ENCODE results near the gene PER3. TPM values are rescaled to one million over a fixed set of nuclear protein-coding genes. Genes with fewer than 3 reads are reported as not detected.

Gene PER3
- total RNA-seq, 1 donor from 2014 or later, result 11.5 TPM

DNA sequence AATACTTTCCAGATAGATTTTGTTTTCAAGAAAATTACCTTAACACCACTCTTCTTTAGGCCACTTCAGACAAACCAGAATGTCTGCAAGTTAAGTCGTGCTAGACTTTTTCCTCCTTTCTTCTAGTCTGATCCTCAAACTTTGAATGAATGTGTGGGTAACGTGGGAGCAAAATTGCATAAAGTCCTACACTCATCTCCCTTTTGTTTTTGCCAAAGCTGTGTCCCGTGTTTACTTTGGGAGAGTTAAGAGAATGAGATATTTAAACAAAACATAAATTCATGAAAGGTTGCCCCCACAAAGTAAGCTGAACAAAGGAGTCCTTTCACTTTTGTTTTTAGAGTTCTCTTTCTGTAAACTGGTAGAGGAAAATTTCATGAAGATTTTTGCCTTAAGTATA, 29.9 kb upstream of the PER3 start:
- Mint-ChIP-seq H3K4me3 (no peak overlapping the region), H3K36me3 (no peaks in the 10 kb centered on the region), H3K9me3 (no peaks in the 10 kb centered on the region), H3K4me1 (peaks cover 12% of the 10 kb centered on the region), H3K27ac (no peak overlapping the region), H3K27me3 (ENCODE audit: low read depth) (no peaks in the 10 kb centered on the region)
- no peak for DNase-seq (ENCODE audit: low spot score in 2 of 2, unreplicated experiment in 2 of 2)
- TF ChIP-seq, protein P1, sequence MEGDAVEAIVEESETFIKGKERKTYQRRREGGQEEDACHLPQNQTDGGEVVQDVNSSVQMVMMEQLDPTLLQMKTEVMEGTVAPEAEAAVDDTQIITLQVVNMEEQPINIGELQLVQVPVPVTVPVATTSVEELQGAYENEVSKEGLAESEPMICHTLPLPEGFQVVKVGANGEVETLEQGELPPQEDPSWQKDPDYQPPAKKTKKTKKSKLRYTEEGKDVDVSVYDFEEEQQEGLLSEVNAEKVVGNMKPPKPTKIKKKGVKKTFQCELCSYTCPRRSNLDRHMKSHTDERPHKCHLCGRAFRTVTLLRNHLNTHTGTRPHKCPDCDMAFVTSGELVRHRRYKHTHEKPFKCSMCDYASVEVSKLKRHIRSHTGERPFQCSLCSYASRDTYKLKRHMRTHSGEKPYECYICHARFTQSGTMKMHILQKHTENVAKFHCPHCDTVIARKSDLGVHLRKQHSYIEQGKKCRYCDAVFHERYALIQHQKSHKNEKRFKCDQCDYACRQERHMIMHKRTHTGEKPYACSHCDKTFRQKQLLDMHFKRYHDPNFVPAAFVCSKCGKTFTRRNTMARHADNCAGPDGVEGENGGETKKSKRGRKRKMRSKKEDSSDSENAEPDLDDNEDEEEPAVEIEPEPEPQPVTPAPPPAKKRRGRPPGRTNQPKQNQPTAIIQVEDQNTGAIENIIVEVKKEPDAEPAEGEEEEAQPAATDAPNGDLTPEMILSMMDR (IDR thresholded peaks at IDR 0.05; ENCODE audit: unreplicated experiment), result no peak

DNA sequence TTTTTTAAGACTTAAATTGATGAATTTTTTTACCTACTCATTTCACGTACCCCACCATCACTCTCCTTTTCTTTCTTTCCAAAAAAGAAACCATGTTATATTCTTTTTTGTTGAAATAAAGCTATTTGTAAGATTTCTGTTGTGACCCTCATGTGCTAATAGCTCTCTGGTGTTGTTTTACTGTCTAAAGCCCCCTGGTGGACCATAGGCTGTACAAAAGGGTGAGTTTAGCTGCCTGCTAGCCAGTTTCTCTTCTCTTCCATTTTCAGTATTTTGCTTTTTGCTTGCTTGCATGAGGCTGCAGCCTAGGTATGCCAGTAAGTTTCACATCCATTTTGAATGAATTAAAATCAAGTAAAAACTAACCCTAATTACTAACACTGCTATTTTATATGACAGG, 28.6 kb upstream of the PER3 start:
- Mint-ChIP-seq H3K4me3 (no peak overlapping the region), H3K36me3 (no peaks in the 10 kb centered on the region), H3K27me3 (ENCODE audit: low read depth) (no peaks in the 10 kb centered on the region), H3K4me1 (peaks cover 12% of the 10 kb centered on the region), H3K9me3 (no peaks in the 10 kb centered on the region), H3K27ac (no peak overlapping the region)
- DNase-seq (ENCODE audit: low spot score in 2 of 2, unreplicated experiment in 2 of 2), result no peak
- TF ChIP-seq, protein P1 (IDR thresholded peaks at IDR 0.05; ENCODE audit: unreplicated experiment), result no peak

DNA sequence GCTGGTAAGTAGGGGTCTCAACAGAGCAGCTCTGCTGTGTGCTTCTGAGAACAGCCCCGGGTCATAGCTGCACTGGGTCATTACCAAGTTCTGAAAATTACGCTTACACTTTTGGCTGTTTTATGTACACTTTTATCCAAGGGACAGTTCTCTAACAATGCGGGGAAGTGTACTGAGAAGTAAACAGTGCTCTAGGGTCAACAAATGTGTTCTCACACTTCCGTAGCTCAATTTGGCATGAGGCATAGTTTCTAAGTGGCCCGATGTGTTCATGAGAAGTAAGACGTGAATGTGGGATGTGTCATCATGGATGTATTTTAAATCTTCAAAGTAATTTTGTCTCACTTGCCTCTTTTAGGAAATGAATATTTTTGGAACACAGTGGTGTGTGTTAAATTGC, 23.8 kb upstream of the PER3 start:
- Mint-ChIP-seq H3K9me3 (no peaks in the 10 kb centered on the region), H3K4me3 (no peak overlapping the region), H3K4me1 (no peaks in the 10 kb centered on the region), H3K27me3 (ENCODE audit: low read depth) (no peaks in the 10 kb centered on the region), H3K36me3 (no peaks in the 10 kb centered on the region), H3K27ac (no peak overlapping the region)
- TF ChIP-seq, protein P1 (IDR thresholded peaks at IDR 0.05; ENCODE audit: unreplicated experiment), result no peak
- no peak for DNase-seq (ENCODE audit: low spot score in 2 of 2, unreplicated experiment in 2 of 2)

DNA sequence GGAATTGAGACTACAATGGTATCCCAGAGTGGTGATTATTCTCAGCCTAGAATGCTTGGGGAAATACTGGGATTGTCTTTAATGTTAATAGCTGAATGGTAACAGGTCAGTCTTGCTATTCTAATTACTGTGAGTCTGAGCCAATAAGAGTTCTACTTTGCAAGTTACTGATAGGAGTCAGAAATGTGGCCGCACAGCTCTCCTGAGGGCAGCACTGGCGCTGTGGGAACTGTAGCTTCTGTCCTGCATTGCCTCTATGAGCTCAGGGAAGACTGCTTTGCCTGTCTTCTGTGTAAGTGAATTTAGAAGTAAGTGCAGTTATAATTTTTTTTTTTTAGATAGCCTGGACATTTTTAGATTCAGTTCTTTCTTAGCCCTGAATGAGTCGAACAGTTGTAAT, 23.0 kb upstream of the PER3 start:
- no peaks in the 10 kb centered on the region for H3K9me3 Mint-ChIP-seq
- DNase-seq (ENCODE audit: low spot score in 2 of 2, unreplicated experiment in 2 of 2), result no peak
- H3K27me3 Mint-ChIP-seq (ENCODE audit: low read depth), result no peaks in the 10 kb centered on the region
- no peaks in the 10 kb centered on the region for H3K36me3 Mint-ChIP-seq
- TF ChIP-seq, protein P1 (IDR thresholded peaks at IDR 0.05; ENCODE audit: unreplicated experiment), result no peak
- H3K4me3 Mint-ChIP-seq, result no peak overlapping the region
- H3K4me1 Mint-ChIP-seq, result no peaks in the 10 kb centered on the region
- no peak overlapping the region for H3K27ac Mint-ChIP-seq

DNA sequence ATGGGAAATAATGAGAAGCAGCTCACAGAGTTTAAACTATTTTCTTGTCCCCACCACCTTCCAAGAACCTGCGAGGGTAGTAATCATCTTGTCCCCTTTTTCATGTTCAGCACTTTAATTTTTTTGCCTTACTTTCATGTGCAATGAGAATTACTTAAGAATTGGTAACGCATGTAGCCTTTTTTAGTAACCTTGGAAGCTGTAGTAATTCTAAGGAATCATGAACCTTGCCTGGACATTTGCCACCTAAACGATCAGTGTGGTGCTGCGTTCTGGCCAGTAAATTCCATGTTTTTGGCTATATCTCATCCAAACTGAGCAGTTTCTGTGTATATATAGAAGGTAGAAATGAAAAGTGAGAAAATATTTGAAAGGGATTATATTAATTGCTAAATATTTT, 16.9 kb upstream of the PER3 start:
- Mint-ChIP-seq H3K4me1 (peaks cover 9% of the 10 kb centered on the region), H3K36me3 (no peaks in the 10 kb centered on the region), H3K27me3 (ENCODE audit: low read depth) (no peaks in the 10 kb centered on the region), H3K9me3 (no peaks in the 10 kb centered on the region), H3K4me3 (no peak overlapping the region), H3K27ac (no peak overlapping the region)
- DNase-seq (ENCODE audit: low spot score in 2 of 2, unreplicated experiment in 2 of 2), result no peak
- TF ChIP-seq, protein P1 (IDR thresholded peaks at IDR 0.05; ENCODE audit: unreplicated experiment), result no peak

DNA sequence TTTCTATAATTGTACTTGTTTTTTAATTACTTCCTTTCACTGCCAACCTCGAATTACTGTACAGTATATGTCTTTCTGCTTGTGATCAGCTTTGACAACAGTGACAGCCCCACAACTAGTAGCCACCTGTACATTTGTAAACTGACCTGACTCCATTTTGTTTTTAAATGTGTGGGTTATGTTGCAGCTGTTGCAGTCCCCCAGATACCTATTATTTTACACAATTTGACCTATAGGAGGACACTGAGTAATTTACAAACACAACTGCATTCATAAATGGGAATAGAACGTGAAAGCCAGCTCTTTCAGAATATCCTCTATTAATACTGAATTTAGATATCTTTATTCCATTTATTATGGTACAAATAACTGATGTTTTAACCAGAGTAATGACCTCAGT, 15.5 kb upstream of the PER3 start:
- peaks cover 16% of the 10 kb centered on the region for H3K4me1 Mint-ChIP-seq
- H3K9me3 Mint-ChIP-seq, result no peaks in the 10 kb centered on the region
- H3K36me3 Mint-ChIP-seq, result peaks cover 3% of the 10 kb centered on the region
- H3K27me3 Mint-ChIP-seq (ENCODE audit: low read depth), result no peaks in the 10 kb centered on the region
- no peak for DNase-seq (ENCODE audit: low spot score in 2 of 2, unreplicated experiment in 2 of 2)
- H3K4me3 Mint-ChIP-seq, result no peak overlapping the region
- H3K27ac Mint-ChIP-seq, result no peak overlapping the region
- TF ChIP-seq, protein P1 (IDR thresholded peaks at IDR 0.05; ENCODE audit: unreplicated experiment), result no peak
